Mucosa of rectum (tissue), 2 donors: ENCODE results near the gene RGL4.
A peak's percentile ranks its signal among the peaks of the same experiment; 100 is the strongest.
"Not testable (repeated sequence)": the region's sequence is repeated elsewhere in the genome, so short reads cannot be mapped to it uniquely, and the experiment has no call there.

Experiments
- H3K27ac ChIP-seq, 2 donors: one replicate each; pipeline ENCODE4 v1.7.0; 2013; ENCODE audit warnings: inconsistent platforms in 2 of 2, low read depth in 2 of 2, low read length in 2 of 2
- H3K27me3 ChIP-seq, 2 donors: one replicate each; pipeline ENCODE4 v1.7.0; 2013; ENCODE audit warnings: low read length in 2 of 2; ENCODE audit not compliant: control insufficient read depth in 2 of 2, insufficient read depth in 2 of 2
- H3K36me3 ChIP-seq, 2 donors: one replicate each; pipeline ENCODE4 v1.7.0; 2013; ENCODE audit warnings: low read length in 2 of 2; ENCODE audit not compliant: control insufficient read depth in 2 of 2, insufficient read depth in 2 of 2
- H3K4me1 ChIP-seq, 2 donors: one replicate each; pipeline ENCODE4 v1.7.0; 2013; ENCODE audit warnings: low read length in 2 of 2, mild to moderate bottlenecking in 1 of 2; ENCODE audit not compliant: control insufficient read depth in 2 of 2, insufficient read depth in 2 of 2
- H3K4me3 ChIP-seq, 2 donors: one replicate each; pipeline ENCODE4 v1.7.0; 2013; ENCODE audit warnings: low read length in 2 of 2
- H3K9ac ChIP-seq, 2 donors: one replicate each; pipeline ENCODE4 v1.7.0; 2013; ENCODE audit warnings: low read length in 2 of 2, low read depth in 1 of 2, mild to moderate bottlenecking in 1 of 2
- H3K9me3 ChIP-seq, 2 donors: one replicate each; pipeline ENCODE4 v1.7.0; 2013; ENCODE audit warnings: low read length in 2 of 2; ENCODE audit not compliant: control insufficient read depth in 2 of 2
- donor health status: healthy.
- donor health status: Normal muscosa, but diverticular disease.

The RGL4 gene

DNA sequence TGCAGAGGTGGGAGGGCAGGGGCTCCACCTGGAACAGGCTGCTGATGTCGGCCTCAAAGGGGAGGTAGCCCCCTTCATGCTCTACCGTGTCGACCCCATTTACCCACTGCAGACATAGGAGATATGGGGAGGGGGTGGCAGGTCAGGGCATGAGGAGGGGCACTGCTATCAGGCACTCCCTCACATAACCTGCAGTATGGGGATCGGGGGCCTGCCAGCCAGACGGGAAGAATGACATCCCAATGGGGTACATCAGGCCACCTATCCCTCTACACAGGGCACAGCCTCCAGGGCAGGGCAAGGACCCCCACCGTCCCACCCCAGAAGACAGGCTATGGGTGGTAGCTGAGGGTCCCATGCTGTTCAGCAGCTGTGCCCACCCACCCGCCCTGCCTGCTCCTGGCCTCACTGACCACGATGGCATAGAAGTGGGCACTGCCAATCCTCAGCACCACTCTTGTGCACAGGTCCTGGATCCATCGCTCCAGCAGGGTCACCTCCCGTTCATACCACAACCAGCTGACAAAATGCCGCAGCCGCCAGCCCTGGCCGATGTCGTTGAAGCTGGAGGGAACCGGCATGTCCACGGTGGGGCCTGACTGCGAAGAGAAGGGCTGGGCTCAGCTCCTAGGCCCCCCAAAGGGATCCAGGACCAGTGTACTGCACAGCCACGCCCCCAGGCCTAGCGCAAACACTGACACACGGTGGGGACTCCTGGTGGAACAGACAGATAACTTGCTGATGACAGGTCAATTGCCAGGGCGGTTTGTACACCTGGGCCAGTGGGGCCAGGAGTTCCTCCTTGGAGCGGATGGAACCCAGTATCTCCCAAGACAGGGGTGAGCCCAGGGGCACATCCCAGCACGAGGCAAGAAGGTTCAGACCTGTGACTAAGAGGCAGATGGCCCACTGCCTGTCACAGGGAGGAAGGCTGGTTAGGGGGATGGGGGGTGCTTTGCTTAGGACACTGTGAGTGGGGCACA lies 24.1 kb downstream of the RGL4 start:
- peaks cover 22 to 37% of the 10 kb centered on the region in 2 donors for H3K36me3 ChIP-seq
- no peak overlapping the region for H3K4me3 ChIP-seq

DNA sequence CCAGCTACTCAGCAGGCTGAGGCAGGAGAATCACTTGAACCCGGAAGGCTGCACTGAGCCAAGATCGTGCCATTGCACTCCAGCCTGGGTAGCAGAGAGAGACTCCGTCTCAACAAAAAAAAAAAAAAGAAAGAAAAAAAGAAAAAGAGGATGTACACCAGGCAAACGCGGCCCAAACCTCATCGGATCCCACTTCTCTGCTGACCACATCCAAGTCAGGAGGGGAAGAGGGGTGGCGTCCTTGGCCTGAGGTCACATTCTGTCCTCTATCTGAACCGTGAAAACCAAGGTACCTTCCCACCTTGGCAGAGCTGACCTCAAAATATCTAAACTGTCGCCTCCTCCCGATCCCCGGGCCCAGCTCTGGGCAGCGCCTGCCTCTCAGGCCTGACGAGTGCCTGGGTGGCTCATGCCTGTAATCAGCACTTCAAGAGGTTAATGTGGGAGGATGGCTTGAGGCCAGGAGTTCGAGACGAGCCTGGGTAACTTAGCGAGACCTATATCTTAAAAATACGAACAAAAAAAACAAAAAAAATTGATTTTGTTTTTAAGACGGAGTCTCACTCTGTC lies 25.1 kb downstream of the RGL4 start:
- Histone ChIP-seq H3K27me3 (no peaks in the 10 kb centered on the region), H3K4me1 (peaks cover 10 to 12% of the 10 kb centered on the region in 2 donors), H3K9me3 (no peaks in the 10 kb centered on the region), H3K36me3 (peaks cover 13 to 27% of the 10 kb centered on the region in 2 donors), H3K27ac (no peak overlapping the region), H3K4me3 (peak overlapping the region; percentile 87 to 96), H3K9ac (no peak overlapping the region)

More for the DNA sequence above, 24.1 kb downstream of the RGL4 start:
- Histone ChIP-seq H3K27me3 (no peaks in the 10 kb centered on the region), H3K27ac (no peak overlapping the region), H3K4me1 (peaks cover 10 to 12% of the 10 kb centered on the region in 2 donors), H3K9ac (no peak overlapping the region), H3K9me3 (no peaks in the 10 kb centered on the region)

DNA sequence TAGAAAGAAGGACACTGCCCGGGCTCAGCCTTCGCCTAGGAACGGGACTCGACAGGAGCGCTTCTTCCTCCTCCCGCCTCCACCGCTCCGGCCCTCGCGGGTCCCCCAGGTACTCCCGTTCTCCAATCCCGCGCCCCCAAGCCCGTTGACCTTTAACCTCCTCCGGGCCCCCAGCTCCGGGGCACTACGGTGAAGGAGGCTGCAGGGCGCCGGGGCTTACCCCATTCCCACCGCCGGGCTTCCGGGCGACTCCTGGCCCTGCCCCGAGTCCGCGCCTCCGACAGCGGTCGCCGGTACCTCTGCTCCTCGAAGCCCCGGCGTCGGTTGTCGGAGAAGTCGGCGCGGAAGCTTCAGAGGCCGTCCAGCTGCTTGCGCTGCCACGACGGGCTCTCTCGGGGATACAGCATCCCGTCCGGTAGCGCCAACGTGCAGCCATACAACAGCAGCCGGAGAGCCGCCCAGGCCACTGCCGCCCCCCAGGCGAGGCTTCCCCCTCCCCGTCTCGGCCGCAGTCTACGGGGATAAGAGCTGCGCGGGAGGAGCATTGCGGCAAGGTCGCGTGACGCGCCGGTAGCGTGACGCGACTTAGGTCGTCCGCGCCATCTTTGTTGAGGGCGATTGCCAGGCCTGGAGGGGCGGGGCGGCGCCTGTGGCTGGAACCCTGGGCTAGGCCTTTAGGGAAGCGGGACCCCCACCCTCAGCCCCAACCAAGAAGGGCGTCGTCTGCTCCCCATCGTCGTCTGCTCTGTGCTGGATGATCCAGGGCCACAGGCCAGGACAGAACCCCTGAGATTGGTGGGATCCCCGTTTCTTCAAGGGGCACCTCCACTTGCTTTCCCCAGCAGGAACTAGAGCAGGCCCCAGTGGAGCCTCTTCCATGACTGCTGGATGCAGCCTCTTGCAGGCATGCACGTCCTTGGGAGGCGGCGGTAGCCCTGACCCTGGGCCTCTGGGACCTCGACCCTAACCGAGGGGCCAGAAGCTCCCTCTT lies 26.3 kb downstream of the RGL4 start:
- peaks cover 10 to 12% of the 10 kb centered on the region in 2 donors for H3K4me1 ChIP-seq
- H3K27ac ChIP-seq: peak overlapping the region; percentile 39 to 82
- peak overlapping the region; percentile 83 to 89 for H3K9ac ChIP-seq
- peaks cover 3 to 22% of the 10 kb centered on the region in 2 donors for H3K36me3 ChIP-seq
- H3K27me3 ChIP-seq: no peaks in the 10 kb centered on the region
- peak overlapping the region; percentile 87 to 96 for H3K4me3 ChIP-seq
- no peaks in the 10 kb centered on the region for H3K9me3 ChIP-seq

DNA sequence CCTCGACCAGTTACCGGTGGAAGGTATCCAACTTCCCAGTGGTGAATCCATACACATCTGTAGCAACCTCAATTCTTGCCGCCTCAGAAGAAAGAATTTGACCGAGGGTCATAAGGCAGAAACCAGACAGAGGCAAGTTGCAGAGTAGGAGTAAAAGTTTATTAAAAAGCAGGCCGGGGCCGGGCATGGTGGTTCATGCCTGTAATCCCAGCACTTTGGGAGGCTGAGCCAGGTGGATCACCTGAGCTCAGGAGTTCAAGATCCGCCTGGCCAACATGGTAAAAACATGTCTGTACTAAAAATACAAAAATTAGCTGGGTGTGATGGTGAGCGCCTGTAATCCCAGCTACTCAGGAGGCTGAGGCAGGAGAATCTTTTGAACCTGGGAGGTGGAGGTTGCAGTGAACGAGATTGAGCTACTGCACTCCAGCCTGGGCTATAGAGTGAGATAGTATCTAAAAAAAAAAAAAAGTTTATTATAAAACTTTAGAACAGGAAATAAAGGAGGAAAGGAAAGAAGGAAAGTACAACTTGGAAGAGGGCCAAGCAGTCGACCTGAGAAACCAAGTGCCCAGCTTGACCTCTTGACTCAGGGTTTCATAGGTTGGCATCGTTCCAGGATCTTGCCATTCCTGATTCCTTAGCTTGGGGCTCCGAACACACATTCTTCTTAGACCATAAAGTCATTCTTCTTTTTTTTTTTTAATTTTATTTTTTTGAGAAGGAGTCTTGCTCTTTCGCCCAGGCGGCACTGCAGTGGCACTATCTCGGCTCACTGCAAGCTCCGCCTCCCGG lies 27.8 kb downstream of the RGL4 start:
- no peak overlapping the region for H3K9ac ChIP-seq

DNA sequence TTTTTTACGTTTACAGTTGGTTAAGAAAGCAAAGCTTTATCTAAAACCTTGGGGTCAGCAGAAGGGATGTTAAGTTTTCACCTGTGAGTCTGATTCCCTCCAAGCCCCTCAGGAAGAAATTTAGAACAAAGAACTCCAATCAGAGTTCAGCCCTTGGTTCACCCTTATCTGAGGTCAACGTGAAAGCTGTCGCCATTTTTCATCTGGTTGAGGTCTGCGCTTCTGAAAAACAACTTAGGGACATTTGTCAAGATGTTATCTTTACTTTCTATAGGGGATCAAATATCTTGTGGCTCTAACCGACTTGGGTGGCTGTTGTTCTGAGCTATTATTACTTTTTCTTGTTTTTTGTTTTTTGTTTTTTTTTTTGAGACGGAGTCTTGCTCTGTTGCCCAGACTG lies 30.0 kb downstream of the RGL4 start:
- Histone ChIP-seq H3K4me1 (peaks cover 9 to 11% of the 10 kb centered on the region in 2 donors), H3K4me3 (no peak overlapping the region), H3K27me3 (no peaks in the 10 kb centered on the region), H3K9me3 (no peaks in the 10 kb centered on the region), H3K36me3 (no peaks in the 10 kb centered on the region), H3K9ac (no peak overlapping the region), H3K27ac (no peak overlapping the region)

More for the DNA sequence above, 27.8 kb downstream of the RGL4 start:
- peaks cover 10 to 12% of the 10 kb centered on the region in 2 donors for H3K4me1 ChIP-seq
- peaks cover 0 to 12% of the 10 kb centered on the region in 2 donors for H3K36me3 ChIP-seq
- no peak overlapping the region for H3K4me3 ChIP-seq
- no peaks in the 10 kb centered on the region for H3K27me3 ChIP-seq
- H3K9me3 ChIP-seq: no peaks in the 10 kb centered on the region
- H3K27ac ChIP-seq: no peak overlapping the region

DNA sequence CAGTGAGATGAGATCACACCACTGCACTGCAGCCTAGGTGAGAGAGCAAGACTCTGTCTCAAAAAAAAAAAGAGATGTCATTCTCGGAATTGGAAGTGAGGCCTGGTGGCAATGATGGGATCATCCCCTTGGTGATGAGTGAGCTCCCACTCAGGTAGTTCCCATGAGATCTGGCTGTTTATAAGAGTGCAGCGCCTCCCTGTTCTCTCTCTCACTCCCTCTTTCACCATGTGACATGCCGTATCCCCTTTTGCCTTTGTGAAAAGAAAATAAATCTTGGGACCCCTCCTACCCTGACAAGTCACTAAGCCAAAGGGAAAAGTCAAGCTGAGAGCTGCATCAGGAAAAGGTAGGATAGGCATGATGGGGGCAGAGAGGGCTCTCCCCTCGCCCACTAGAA lies 31.3 kb downstream of the RGL4 start:
- no peaks in the 10 kb centered on the region for H3K36me3 ChIP-seq

DNA sequence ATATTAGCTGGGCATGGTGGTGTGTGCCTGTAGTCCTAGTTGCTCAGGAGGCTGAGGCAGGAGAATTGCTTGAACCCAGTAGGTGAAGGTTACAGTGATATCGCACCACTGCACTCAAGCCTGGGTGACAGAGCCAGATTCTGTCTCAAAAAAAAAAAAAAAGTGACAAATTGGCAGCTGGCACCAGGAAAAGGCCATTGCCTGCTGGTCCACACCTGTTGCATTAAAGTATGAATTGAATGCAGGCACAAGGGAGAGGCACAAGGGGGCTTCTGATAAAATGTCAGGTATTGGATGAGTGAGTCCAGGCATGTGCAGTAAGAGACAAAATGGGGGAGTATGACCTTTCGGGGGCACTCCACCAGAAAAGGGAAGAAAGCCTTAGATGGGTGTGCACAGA lies 31.9 kb downstream of the RGL4 start:
- H3K9ac ChIP-seq: no peak overlapping the region
- H3K4me3 ChIP-seq: no peak overlapping the region
- no peak overlapping the region for H3K27ac ChIP-seq
- no peaks in the 10 kb centered on the region for H3K4me1 ChIP-seq
- H3K36me3 ChIP-seq: no peaks in the 10 kb centered on the region
- H3K9me3 ChIP-seq: no peaks in the 10 kb centered on the region
- peaks cover 0 to 2% of the 10 kb centered on the region in 2 donors for H3K27me3 ChIP-seq

More for the DNA sequence above, 31.3 kb downstream of the RGL4 start:
- Histone ChIP-seq H3K9me3 (no peaks in the 10 kb centered on the region), H3K9ac (no peak overlapping the region), H3K27me3 (peaks cover 0 to 2% of the 10 kb centered on the region in 2 donors), H3K4me3 (no peak overlapping the region), H3K4me1 (peaks cover 3 to 5% of the 10 kb centered on the region in 2 donors), H3K27ac (no peak overlapping the region)

DNA sequence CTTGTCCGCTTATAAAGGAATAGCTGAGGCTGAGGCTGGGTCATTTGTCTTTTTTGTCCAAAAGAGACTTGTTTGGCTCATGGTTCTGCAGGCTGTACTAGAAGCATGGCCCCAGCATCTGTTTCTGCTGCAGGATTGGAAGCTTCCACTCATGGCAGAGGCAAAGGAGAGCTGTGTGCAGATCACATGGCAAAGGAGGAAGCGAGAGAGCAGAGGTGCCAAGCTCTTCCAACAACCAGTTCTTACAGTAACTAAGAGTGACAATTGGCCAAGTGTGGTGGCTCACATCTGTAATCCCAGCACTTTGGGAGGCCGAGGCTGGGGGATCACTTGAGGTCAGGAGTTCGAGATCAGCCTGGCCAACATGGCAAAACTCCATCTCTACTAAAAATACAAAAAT lies 37.3 kb downstream of the RGL4 start:
- not testable (repeated sequence) for H3K27me3 ChIP-seq, H3K4me3 ChIP-seq, H3K27ac ChIP-seq, H3K4me1 ChIP-seq, H3K9ac ChIP-seq, H3K36me3 ChIP-seq, H3K9me3 ChIP-seq

DNA sequence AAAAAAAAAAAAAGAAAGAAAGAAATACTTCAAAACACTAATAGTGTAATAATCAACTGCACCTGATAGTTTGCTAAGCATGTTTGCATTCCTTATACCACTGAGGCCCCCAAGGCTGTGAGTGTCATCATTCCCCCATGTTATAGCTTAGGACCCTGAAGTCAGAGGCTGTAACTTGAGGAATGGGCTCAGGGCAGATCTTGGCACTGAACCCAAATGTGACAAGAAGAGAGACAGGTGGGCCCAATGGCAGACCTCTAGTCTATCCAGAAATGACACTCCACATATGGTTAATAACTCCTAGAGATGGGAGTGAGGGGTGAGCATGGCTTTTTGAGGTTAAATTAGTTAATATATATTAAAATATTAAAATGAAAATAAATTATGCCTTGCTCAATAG lies 46.9 kb downstream of the RGL4 start:
- H3K9me3 ChIP-seq: no peaks in the 10 kb centered on the region
- H3K4me1 ChIP-seq: no peaks in the 10 kb centered on the region
- no peak overlapping the region for H3K4me3 ChIP-seq
- H3K27ac ChIP-seq: no peak overlapping the region
- peaks cover 6% of the 10 kb centered on the region in 2 donors for H3K36me3 ChIP-seq
- no peaks in the 10 kb centered on the region for H3K27me3 ChIP-seq
- no peak overlapping the region for H3K9ac ChIP-seq
